Posterior vena cava (tissue), 2 donors: ENCODE results near the gene FGD2. TPM values are rescaled to one million over a fixed set of nuclear protein-coding genes. Genes with fewer than 3 reads are reported as not detected.
"Not testable (repeated sequence)": the region's sequence is repeated elsewhere in the genome, so short reads cannot be mapped to it uniquely, and the experiment has no call there.

ENCODE experiments used
- DNase-seq: peaks from one replicate; pipeline ENCODE4 v3.0.0-alpha.2; 2020; ENCODE audit warnings: low spot score
- intact Hi-C, 2 donors: fragments of 100-400 bp; cut with DNase I; formaldehyde crosslinking; loops; one replicate each; pipeline versions ENCODE4 v1.14.1 to v1.14.2; 2022 to 2023
- total RNA-seq, 2 donors: library from RNA; stranded (reverse); fragmentation: NEBNext Ultra II Directional; extraction: Animal tissue kit (Norgen Biotek cat#: 25700); gene quantifications; one replicate each; pipeline ENCODE4 v1.2.1, GENCODE V29; 2021
- donor health status: DM: yes; HTN: yes; CAD: no.
- donor health status: DM: yes; HTN: yes; CAD: no.

Gene FGD2
- total RNA-seq, 2 donors from 2014 or later: 23.2 to 35.5 TPM

GRCh38 chr6:37048403-37048850 lies 43.0 kb downstream of the FGD2 start:
- intact Hi-C loops: loop anchor here in 1 of 2 donors (5.0 kb wide), 1 partner anchor 1234 kb away; no protein-coding TSS in a partner anchor
- no peak for DNase-seq

GRCh38 chr6:37048851-37049757 lies 43.6 kb downstream of the FGD2 start:
- no peak for DNase-seq
- intact Hi-C loops: loop anchor here in 1 of 2 donors (5.0 kb wide), 1 partner anchor 1233 kb away; no protein-coding TSS in a partner anchor

GRCh38 chr6:37049758-37050044 lies 44.2 kb downstream of the FGD2 start:
- no peak for DNase-seq
- intact Hi-C loops: loop anchor here (5.0 kb wide), 2 partner anchors 123 to 1233 kb away; partner anchors contain the start of gene PIM1 (in 2 of the 2)

- peak; percentile 94 for DNase-seq
- intact Hi-C loops: loop anchor here (5.0 kb wide), 1 partner anchor 122 kb away; the partner anchor contains the start of gene PIM1 (in 2 of the 2)
Observed at GRCh38 chr6:37050045-37050853, 44.8 kb downstream of the FGD2 start.

GRCh38 chr6:37050854-37051137 lies 45.3 kb downstream of the FGD2 start:
- DNase-seq: no peak
- intact Hi-C loops: loop anchor here (5.0 kb wide), 1 partner anchor 122 kb away; the partner anchor contains the start of gene PIM1 (in 2 of the 2)

- DNase-seq: peak; percentile 97
- intact Hi-C loops: loop anchor here (5.0 kb wide), 1 partner anchor 121 kb away; the partner anchor contains the start of gene PIM1 (in 2 of the 2)
Observed at GRCh38 chr6:37051138-37052026, 45.9 kb downstream of the FGD2 start.

GRCh38 chr6:37052027-37052628 lies 46.7 kb downstream of the FGD2 start:
- intact Hi-C loops: loop anchor here (5.0 kb wide), 1 partner anchor 120 kb away; the partner anchor contains the start of gene PIM1 (in 2 of the 2)
- DNase-seq: no peak

- DNase-seq: no peak
- intact Hi-C loops: loop anchor here (5.0 kb wide), 1 partner anchor 119 kb away; the partner anchor contains the start of gene PIM1 (in 2 of the 2)
Observed at GRCh38 chr6:37053683-37054082, 48.2 kb downstream of the FGD2 start.

- DNase-seq: no peak
- intact Hi-C loops: loop anchor here (5.0 kb wide), 1 partner anchor 118 kb away; the partner anchor contains the start of gene PIM1 (in 2 of the 2)
Observed at GRCh38 chr6:37054171-37054570, 48.7 kb downstream of the FGD2 start.

- no peak for DNase-seq
Observed at GRCh38 chr6:37054580-37054979, 49.1 kb downstream of the FGD2 start.

GRCh38 chr6:37056112-37056403 lies 50.6 kb downstream of the FGD2 start:
- DNase-seq: no peak
- intact Hi-C loops: loop anchor here in 1 of 2 donors (5.0 kb wide), 1 partner anchor 66 kb away; no protein-coding TSS in a partner anchor

More at GRCh38 chr6:37054580-37054979, 49.1 kb downstream of the FGD2 start:
- intact Hi-C loops: loop anchor here (5.0 kb wide), 1 partner anchor 118 kb away; the partner anchor contains the start of gene PIM1 (in 2 of the 2)

- intact Hi-C loops: loop anchor here in 1 of 2 donors (5.0 kb wide), 1 partner anchor 66 kb away; no protein-coding TSS in a partner anchor
- no peak for DNase-seq
Observed at GRCh38 chr6:37056439-37057127, 51.1 kb downstream of the FGD2 start.

- intact Hi-C loops: loop anchor here in 1 of 2 donors (5.0 kb wide), 1 partner anchor 65 kb away; no protein-coding TSS in a partner anchor
- no peak for DNase-seq
Observed at GRCh38 chr6:37057128-37057471, 51.6 kb downstream of the FGD2 start.

GRCh38 chr6:37057678-37058077 lies 52.2 kb downstream of the FGD2 start:
- intact Hi-C loops: loop anchor here in 1 of 2 donors (5.0 kb wide), 1 partner anchor 65 kb away; no protein-coding TSS in a partner anchor
- no peak for DNase-seq

GRCh38 chr6:37058084-37058586 lies 52.7 kb downstream of the FGD2 start:
- intact Hi-C loops: loop anchor here in 1 of 2 donors (5.0 kb wide), 1 partner anchor 64 kb away; no protein-coding TSS in a partner anchor
- no peak for DNase-seq

- not testable (repeated sequence) for DNase-seq
- intact Hi-C loops: loop anchor here in 1 of 2 donors (5.0 kb wide), 1 partner anchor 63 kb away; no protein-coding TSS in a partner anchor
Observed at GRCh38 chr6:37058984-37059343, 53.5 kb downstream of the FGD2 start.
